IMR-90 (cell line): ENCODE results near the gene CD2BP2. TPM values are rescaled to one million over a fixed set of nuclear protein-coding genes. Genes with fewer than 3 reads are reported as not detected.

Source experiments
- ATAC-seq: fragments of 200-7000 bp; cut with Tn5 transposase; 2 replicates; pipeline ENCODE4 v1.9.1; 2020; ENCODE audit warnings: low read depth, mild to moderate bottlenecking, moderate library complexity
- BruUV-seq: library from RNA; stranded (reverse); fragments of 400-500 nt; replicated peaks from 2 replicates; lab custom pipeline; 2021; lab: Mats Ljungman, UMichigan
- CTCF ChIA-PET: fragments of 300-600 bp; formaldehyde crosslinking; extraction: SDS; loops from one replicate; lab custom pipeline; 2021; ENCODE audit warnings: antibody characterized with exemption; lab: Yijun Ruan, JAX
- POLR2A ChIA-PET: fragments of 300-600 bp; sonication (Branson Sonifier 250); formaldehyde crosslinking; loops from one replicate; lab custom pipeline; 2022; ENCODE audit warnings: antibody characterized with exemption; ENCODE audit not compliant: unreplicated experiment; lab: Charles Lee
- DNase-seq: peaks from one replicate; pipeline ENCODE4 v3.0.0; 2013
- H2AFZ ChIP-seq: replicated peaks from 2 replicates; pipeline ENCODE3; 2013; ENCODE audit warnings: low read length, mild to moderate bottlenecking; ENCODE audit not compliant: poor library complexity
- H2AK5ac ChIP-seq: 2 replicates; pipeline ENCODE4 v1.6.1; 2013; ENCODE audit warnings: low read depth, low read length, inconsistent platforms
- H2AK9ac ChIP-seq: replicated peaks from 2 replicates; pipeline ENCODE3; 2013; ENCODE audit warnings: mild to moderate bottlenecking, low read depth, low read length, moderate library complexity; ENCODE audit not compliant: poor library complexity
- H2BK120ac ChIP-seq: 2 replicates; pipeline ENCODE4 v1.6.1; 2013; ENCODE audit warnings: low read depth, low read length, inconsistent platforms
- H2BK15ac ChIP-seq: 3 replicates; pipeline ENCODE4 v1.6.1; 2013; ENCODE audit warnings: low read depth, low read length, inconsistent platforms
- H2BK20ac ChIP-seq: 2 replicates; pipeline ENCODE4 v1.6.1; 2013; ENCODE audit warnings: low read depth, mild to moderate bottlenecking, inconsistent platforms, low read length, moderate library complexity
- H2BK5ac ChIP-seq: 2 replicates; pipeline ENCODE4 v1.6.1; 2013; ENCODE audit warnings: mild to moderate bottlenecking, low read depth, low read length, inconsistent platforms; ENCODE audit not compliant: poor library complexity, severe bottlenecking
- H3K14ac ChIP-seq: replicated peaks from 2 replicates; pipeline ENCODE4 v1.6.1; 2013; ENCODE audit warnings: low read depth, low read length, inconsistent platforms
- H3K18ac ChIP-seq: 2 replicates; pipeline ENCODE4 v1.6.1; 2013; ENCODE audit warnings: low read depth, low read length, control low read depth
- H3K23ac ChIP-seq: 2 replicates; pipeline ENCODE4 v1.6.1; 2013; ENCODE audit warnings: low read depth, low read length, inconsistent platforms
- H3K27ac ChIP-seq: 2 replicates; pipeline ENCODE4 v1.5.1; 2013; ENCODE audit warnings: mild to moderate bottlenecking, control low read depth, low read length; ENCODE audit not compliant: insufficient read depth
- H3K27me3 ChIP-seq: 2 replicates; pipeline ENCODE4 v1.6.1; 2013; ENCODE audit warnings: low read length; ENCODE audit not compliant: control insufficient read depth, insufficient read depth
- H3K36me3 ChIP-seq: 2 replicates; pipeline ENCODE4 v1.6.1; 2013; ENCODE audit warnings: low read length, mixed read lengths; ENCODE audit not compliant: control insufficient read depth, insufficient read depth
- H3K4ac ChIP-seq: 2 replicates; pipeline ENCODE4 v1.6.1; 2013; ENCODE audit warnings: low read depth, low read length, inconsistent platforms
- H3K4me1 ChIP-seq: 2 replicates; pipeline ENCODE4 v1.6.1; 2013; ENCODE audit warnings: low read length, mixed read lengths; ENCODE audit not compliant: control insufficient read depth, insufficient read depth
- H3K4me2 ChIP-seq: 2 replicates; pipeline ENCODE4 v1.6.1; 2013; ENCODE audit warnings: low read depth, mild to moderate bottlenecking, control low read depth, low read length, moderate library complexity
- H3K4me3 ChIP-seq: 2 replicates; pipeline ENCODE4 v1.5.1; 2013; ENCODE audit warnings: low read depth, mild to moderate bottlenecking, control low read depth, low read length, moderate library complexity; ENCODE audit not compliant: insufficient read depth
- H3K56ac ChIP-seq: 2 replicates; pipeline ENCODE4 v1.6.1; 2013; ENCODE audit warnings: low read length, inconsistent platforms; ENCODE audit not compliant: insufficient read depth; ENCODE audit errors: extremely low read depth
- H3K79me1 ChIP-seq, 2 experiments: 2 replicates each; pipeline ENCODE4 v1.6.1; 2013; ENCODE audit warnings: low read length in 2 of 2, inconsistent platforms in 1 of 2, low read depth in 1 of 2
- H3K9ac ChIP-seq: 2 replicates; pipeline ENCODE4 v1.6.1; 2013; ENCODE audit warnings: low read depth, low read length, control low read depth
- H3K9me1 ChIP-seq: 2 replicates; pipeline ENCODE4 v1.6.1; 2013; ENCODE audit warnings: low read length, inconsistent platforms; ENCODE audit not compliant: insufficient read depth
- H3K9me3 ChIP-seq: 2 replicates; pipeline ENCODE4 v1.6.1; 2013; ENCODE audit warnings: low read length; ENCODE audit not compliant: control insufficient read depth, insufficient read depth
- H4K20me1 ChIP-seq: 2 replicates; pipeline ENCODE4 v1.6.1; 2013; ENCODE audit warnings: low read length, inconsistent platforms; ENCODE audit not compliant: insufficient read depth
- H4K5ac ChIP-seq: 2 replicates; pipeline ENCODE4 v1.6.1; 2013; ENCODE audit warnings: mild to moderate bottlenecking, low read depth, low read length, control low read depth
- H4K8ac ChIP-seq, 2 experiments: 2 replicates each; pipeline ENCODE4 v1.6.1; 2013; ENCODE audit warnings: low read depth in 2 of 2, low read length in 2 of 2, control low read depth in 1 of 2, inconsistent platforms in 1 of 2
- H4K91ac ChIP-seq: 2 replicates; pipeline ENCODE4 v1.6.1; 2013; ENCODE audit warnings: low read depth, low read length, inconsistent platforms; ENCODE audit not compliant: insufficient read depth
- BHLHE40 ChIP-seq: fragments of 150-350 bp; IDR thresholded peaks from 2 replicates; pipeline ENCODE4 v1.6.1; 2016; ENCODE audit warnings: mild to moderate bottlenecking, low read depth, low read length
- CEBPB ChIP-seq: IDR thresholded peaks from 2 replicates; pipeline ENCODE4 v1.6.1; 2012; ENCODE audit warnings: low read depth, low read length, improper control_type of control experiment
- CHD1 ChIP-seq: IDR thresholded peaks from 2 replicates; pipeline ENCODE4 v1.6.1; 2012; ENCODE audit warnings: low read depth, low read length, improper control_type of control experiment
- CTCF ChIP-seq: conservative IDR thresholded peaks from 2 replicates; pipeline ENCODE4 v1.5.1; 2012; ENCODE audit warnings: mild to moderate bottlenecking, low read depth, low read length, improper control_type of control experiment
- FOS ChIP-seq: fragments of 150-350 bp; IDR thresholded peaks from 2 replicates; pipeline ENCODE4 v1.6.1; 2016; ENCODE audit warnings: low read depth, low read length
- MAFK ChIP-seq: IDR thresholded peaks from 2 replicates; pipeline ENCODE4 v1.6.1; 2012; ENCODE audit warnings: low read depth, low read length, improper control_type of control experiment
- MAZ ChIP-seq: IDR thresholded peaks from 2 replicates; pipeline ENCODE4 v1.6.1; 2012; ENCODE audit warnings: low read depth, mild to moderate bottlenecking, low read length, improper control_type of control experiment, moderate library complexity, borderline replicate concordance
- MXI1 ChIP-seq: IDR thresholded peaks from 2 replicates; pipeline ENCODE4 v1.6.1; 2012; ENCODE audit warnings: low read depth, mild to moderate bottlenecking, low read length, moderate library complexity, borderline replicate concordance
- NFE2L2 ChIP-seq: fragments of 150-350 bp; IDR thresholded peaks from 2 replicates; pipeline ENCODE4 v1.6.1; 2016; ENCODE audit warnings: low read depth, mild to moderate bottlenecking, low read length
- POLR2A ChIP-seq: IDR thresholded peaks from 2 replicates; pipeline ENCODE4 v1.6.1; 2012; ENCODE audit warnings: mild to moderate bottlenecking, low read depth, low read length
- RAD21 ChIP-seq: IDR thresholded peaks from 2 replicates; pipeline ENCODE4 v1.6.1; 2012; ENCODE audit warnings: low read length, improper control_type of control experiment
- RCOR1 ChIP-seq: IDR thresholded peaks from 2 replicates; pipeline ENCODE4 v1.6.1; 2012; ENCODE audit warnings: mild to moderate bottlenecking, low read length, improper control_type of control experiment; ENCODE audit not compliant: insufficient replicate concordance
- RFX5 ChIP-seq: IDR thresholded peaks from 2 replicates; pipeline ENCODE4 v1.8.0; 2012; ENCODE audit warnings: low read depth, mild to moderate bottlenecking, low read length, moderate library complexity
- SMC3 ChIP-seq: fragments of 150-350 bp; IDR thresholded peaks from 2 replicates; pipeline ENCODE4 v1.6.1; 2016; ENCODE audit warnings: low read depth, mild to moderate bottlenecking, antibody characterized with exemption, low read length, moderate library complexity
- USF2 ChIP-seq: fragments of 150-350 bp; IDR thresholded peaks from 2 replicates; pipeline ENCODE4 v1.6.1; 2017; ENCODE audit warnings: mild to moderate bottlenecking, antibody characterized with exemption, low read length, low read depth
- WGBS, 2 experiments: methylation state at CpG; one replicate each; pipeline versions ENCODE4 v1.1.5 to v1.1.7; 2013; ENCODE audit warnings: missing lambda C conversion rate in 2 of 2; ENCODE audit not compliant: insufficient read length in 1 of 2; ENCODE audit errors: extremely low coverage in 2 of 2; 5-methylcytosine and 5-hydroxymethylcytosine counted together
- dilution Hi-C: fragments of 300-500 bp; cut with HindIII; formaldehyde crosslinking; loops from one replicate; pipeline ENCODE4 v1.14.3; 2018; ENCODE audit warnings: low sequenced_read_pairs; ENCODE audit not compliant: unreplicated experiment
- in situ Hi-C: fragments of 300-500 bp; cut with MboI; formaldehyde crosslinking; loops from 3 replicates; pipeline ENCODE4 v1.14.3; 2019; ENCODE audit warnings: low sequenced_read_pairs, inconsistent platforms, mixed read lengths
- intact Hi-C: fragments of 100-400 bp; cut with micrococcal nuclease; formaldehyde crosslinking; loops from 2 replicates; pipeline ENCODE4 v1.10.0; 2022
- polyA plus RNA-seq, 3 experiments: library from polyadenylated mRNA; depleted of rRNA; stranded (reverse); fragments of >200 nt; gene quantifications; 2 replicates each; pipeline ENCODE4 v1.2.3, GENCODE V29; 2012; ENCODE audit warnings: low replicate concordance in 1 of 3
- total RNA-seq: library from RNA; depleted of rRNA; stranded (reverse); fragments of >200 nt; gene quantifications from 2 replicates; pipeline ENCODE4 v1.2.3, GENCODE V29; 2012
- TF ChIP-seq, protein P1 (sequence below): fragments of 150-350 bp; IDR thresholded peaks from 2 replicates; pipeline ENCODE4 v1.6.1; 2016; ENCODE audit warnings: low read depth, mild to moderate bottlenecking, low read length, moderate library complexity, borderline replicate concordance

Gene CD2BP2
- total and polyA plus RNA-seq, 2 of the 4 experiments (the other 2 are of a cell fraction), result 29.6 to 41.1 TPM

- Histone ChIP-seq H3K9ac (no peak overlapping the region), H3K4me3 (no peak overlapping the region), H3K4me2 (no peak overlapping the region), H3K27me3 (no peaks in the 10 kb centered on the region), H3K18ac (no peak overlapping the region), H2BK15ac (no peak overlapping the region), H4K5ac (no peak overlapping the region), H3K27ac (no peak overlapping the region), H4K91ac (no peak overlapping the region), H2BK5ac (no peak overlapping the region), H2AFZ (no peak overlapping the region), H2AK5ac (no peak overlapping the region; the same call in 1 of the 2 replicates), H3K23ac (no peak overlapping the region), H2BK20ac (no peak overlapping the region), H3K9me3 (no peaks in the 10 kb centered on the region), H3K14ac (no peak overlapping the region), H3K36me3 (peaks cover 8% of the 10 kb centered on the region), H4K8ac (no peak overlapping the region), H3K79me1 (peaks cover 0 to 19% of the 10 kb centered on the region in 2 experiments; a peak in 2 of 4 replicates), H3K56ac (no peak overlapping the region), H2AK9ac (no peak overlapping the region), H2BK120ac (no peak overlapping the region), H4K20me1 (0 out of 2 replicates have a peak, but pooled peaks cover 6% of the 10 kb centered on the region), H3K4ac (no peak overlapping the region), H3K4me1 (no peaks in the 10 kb centered on the region), H3K9me1 (no peaks in the 10 kb centered on the region)
- intact Hi-C loops (no loop called here), dilution Hi-C loops (no loop called here), in situ Hi-C loops (no loop called here)
- no TSS peak for BruUV-seq
- CTCF ChIA-PET, result no interaction called here
- DNase-seq, result no peak
- POLR2A ChIA-PET, result no interaction called here
- TF ChIP-seq CTCF (no peak), MAZ (no peak), BHLHE40 (no peak), USF2 (no peak), FOS (no peak), CHD1 (no peak), SMC3 (no peak), RCOR1 (no peak), NFE2L2 (no peak), RFX5 (no peak), CEBPB (no peak), MXI1 (no peak), MAFK (no peak), POLR2A (no peak), RAD21 (no peak)
- TF ChIP-seq, protein P1, sequence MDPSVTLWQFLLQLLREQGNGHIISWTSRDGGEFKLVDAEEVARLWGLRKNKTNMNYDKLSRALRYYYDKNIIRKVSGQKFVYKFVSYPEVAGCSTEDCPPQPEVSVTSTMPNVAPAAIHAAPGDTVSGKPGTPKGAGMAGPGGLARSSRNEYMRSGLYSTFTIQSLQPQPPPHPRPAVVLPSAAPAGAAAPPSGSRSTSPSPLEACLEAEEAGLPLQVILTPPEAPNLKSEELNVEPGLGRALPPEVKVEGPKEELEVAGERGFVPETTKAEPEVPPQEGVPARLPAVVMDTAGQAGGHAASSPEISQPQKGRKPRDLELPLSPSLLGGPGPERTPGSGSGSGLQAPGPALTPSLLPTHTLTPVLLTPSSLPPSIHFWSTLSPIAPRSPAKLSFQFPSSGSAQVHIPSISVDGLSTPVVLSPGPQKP, result no peak
- no peak for ATAC-seq
- WGBS, 2 experiments, result 93% methylated on average over 3 of the region's 3 CpGs; no CpG with 5 or more reads in 1 of the 2 experiments
These were observed 8.8 kb downstream of the CD2BP2 start for GRCh38 chr16:30346286-30346685.
